Measurements from ENCODE around the gene PCBP3. TPM values are rescaled to one million over a fixed set of nuclear protein-coding genes. Genes with fewer than 3 reads are reported as not detected.

Gene PCBP3
- polyA plus RNA-seq, 1 donor from 2014 or later = 1.7 TPM

DNA sequence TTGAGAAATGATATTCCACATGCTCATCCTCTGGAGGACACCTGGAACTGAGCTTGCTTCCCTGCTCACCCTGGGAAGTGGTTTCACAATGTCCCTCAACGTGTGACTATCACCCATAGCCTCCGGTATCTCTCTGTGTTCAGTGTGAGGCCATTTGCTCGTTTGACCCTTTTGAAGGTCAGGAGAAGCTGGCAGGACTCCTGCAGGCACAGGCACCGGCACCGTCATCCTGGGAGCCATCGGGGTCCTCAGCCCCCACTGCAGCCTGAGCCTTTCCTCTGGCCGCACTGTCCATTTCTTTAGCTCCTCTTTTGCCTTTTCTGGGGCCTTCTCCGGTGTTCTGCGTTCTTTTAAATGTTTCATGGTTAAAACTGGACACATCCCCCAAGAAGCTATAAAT is 178.5 kb downstream of the PCBP3 start:
- no peak overlapping the region for H3K4me2 ChIP-seq (ENCODE audit: low read length)
- no peaks in the 10 kb centered on the region for H3K27me3 ChIP-seq (ENCODE audit: insufficient read depth, low read depth, low read length)
- no peak overlapping the region for H2AFZ ChIP-seq (ENCODE audit: low read depth, low read length)
- no peaks in the 10 kb centered on the region for H3K36me3 ChIP-seq (ENCODE audit: insufficient read depth, low read length)
- no peaks in the 10 kb centered on the region for H4K20me1 ChIP-seq (ENCODE audit: insufficient read depth)
- no peaks in the 10 kb centered on the region for H3K9me2 ChIP-seq (ENCODE audit: insufficient read depth, low read length)
- no peaks in the 10 kb centered on the region for H3K9me3 ChIP-seq (ENCODE audit: low read length)
- no peaks in the 10 kb centered on the region for H3K79me2 ChIP-seq (replicated peaks; ENCODE audit: insufficient read depth, low read length)
- H3K27ac ChIP-seq (ENCODE audit: low read length) = no peak overlapping the region
- no peak overlapping the region for H3K9ac ChIP-seq (ENCODE audit: low read length)
- no peaks in the 10 kb centered on the region for H3F3A ChIP-seq (ENCODE audit: insufficient read depth, low read length, poor library complexity, severe bottlenecking)
- no peak for TF ChIP-seq EZH2 (IDR thresholded peaks at IDR 0.05; ENCODE audit: borderline replicate concordance, insufficient read depth, low read length, poor library complexity, severe bottlenecking)
- TF ChIP-seq TAF1 (IDR thresholded peaks at IDR 0.05; ENCODE audit: low read depth) = no peak
- no peak for TF ChIP-seq EP300 (conservative IDR thresholded peaks at IDR 0.05; ENCODE audit: poor library complexity, severe bottlenecking)
- TF ChIP-seq RAD21 (conservative IDR thresholded peaks at IDR 0.05) = no peak
- TF ChIP-seq MXI1 (conservative IDR thresholded peaks at IDR 0.05; ENCODE audit: poor library complexity, severe bottlenecking) = no peak
- no peak for TF ChIP-seq POLR2AphosphoS5 (IDR thresholded peaks at IDR 0.05)
- no peak overlapping the region for H3K4me3 ChIP-seq (ENCODE audit: low read length)

DNA sequence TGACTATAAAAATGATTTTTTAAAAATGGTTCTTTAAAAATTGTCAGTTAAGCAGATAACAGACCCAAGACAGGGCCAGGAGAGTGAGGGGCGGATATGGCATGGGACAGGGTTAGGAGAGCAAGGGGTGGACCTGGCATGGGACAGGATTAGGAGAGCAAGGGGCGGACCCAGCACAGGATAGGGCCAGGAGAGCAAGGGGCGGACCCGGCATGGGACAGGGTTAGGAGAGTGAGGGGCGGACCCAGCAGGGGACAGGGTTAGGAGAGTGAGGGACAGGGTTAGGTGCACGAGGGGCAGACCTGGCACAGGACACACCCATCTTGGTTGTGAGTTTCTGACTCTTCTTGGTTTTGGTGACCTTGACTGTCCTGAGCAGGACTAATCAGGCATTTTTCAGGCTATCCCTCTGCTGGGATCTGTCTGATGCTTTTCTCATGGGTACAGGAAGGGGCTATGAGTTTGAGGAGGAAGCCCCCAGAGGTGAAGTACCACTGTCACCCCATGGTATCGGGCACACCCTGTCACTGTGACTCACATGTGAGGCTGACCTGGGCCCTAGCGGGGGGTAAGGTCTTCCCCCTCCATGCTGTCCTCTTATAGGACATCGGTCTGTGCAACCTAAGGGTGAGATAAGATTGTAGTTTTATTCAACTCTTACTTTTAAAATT is 179.0 kb downstream of the PCBP3 start:
- Histone ChIP-seq H2AFZ (ENCODE audit: low read depth, low read length) (no peak overlapping the region), H3K27me3 (ENCODE audit: insufficient read depth, low read depth, low read length) (no peaks in the 10 kb centered on the region), H3K27ac (ENCODE audit: low read length) (no peak overlapping the region), H3K4me3 (ENCODE audit: low read length) (no peak overlapping the region), H3K4me2 (ENCODE audit: low read length) (no peak overlapping the region), H3K9ac (ENCODE audit: low read length) (no peak overlapping the region), H3K36me3 (ENCODE audit: insufficient read depth, low read length) (no peaks in the 10 kb centered on the region), H4K20me1 (ENCODE audit: insufficient read depth) (no peaks in the 10 kb centered on the region), H3K79me2 (replicated peaks; ENCODE audit: insufficient read depth, low read length) (no peaks in the 10 kb centered on the region), H3F3A (ENCODE audit: insufficient read depth, low read length, poor library complexity, severe bottlenecking) (no peaks in the 10 kb centered on the region), H3K9me3 (ENCODE audit: low read length) (no peaks in the 10 kb centered on the region), H3K9me2 (ENCODE audit: insufficient read depth, low read length) (no peaks in the 10 kb centered on the region)
- TF ChIP-seq EP300 (conservative IDR thresholded peaks at IDR 0.05; ENCODE audit: poor library complexity, severe bottlenecking) (no peak), TAF1 (IDR thresholded peaks at IDR 0.05; ENCODE audit: low read depth) (no peak), EZH2 (IDR thresholded peaks at IDR 0.05; ENCODE audit: borderline replicate concordance, insufficient read depth, low read length, poor library complexity, severe bottlenecking) (no peak), SMC3 (conservative IDR thresholded peaks at IDR 0.05; ENCODE audit: poor library complexity) (no peak), RAD21 (conservative IDR thresholded peaks at IDR 0.05) (no peak), POLR2AphosphoS5 (IDR thresholded peaks at IDR 0.05) (no peak), MXI1 (conservative IDR thresholded peaks at IDR 0.05; ENCODE audit: poor library complexity, severe bottlenecking) (no peak)
- TF ChIP-seq, protein P1, sequence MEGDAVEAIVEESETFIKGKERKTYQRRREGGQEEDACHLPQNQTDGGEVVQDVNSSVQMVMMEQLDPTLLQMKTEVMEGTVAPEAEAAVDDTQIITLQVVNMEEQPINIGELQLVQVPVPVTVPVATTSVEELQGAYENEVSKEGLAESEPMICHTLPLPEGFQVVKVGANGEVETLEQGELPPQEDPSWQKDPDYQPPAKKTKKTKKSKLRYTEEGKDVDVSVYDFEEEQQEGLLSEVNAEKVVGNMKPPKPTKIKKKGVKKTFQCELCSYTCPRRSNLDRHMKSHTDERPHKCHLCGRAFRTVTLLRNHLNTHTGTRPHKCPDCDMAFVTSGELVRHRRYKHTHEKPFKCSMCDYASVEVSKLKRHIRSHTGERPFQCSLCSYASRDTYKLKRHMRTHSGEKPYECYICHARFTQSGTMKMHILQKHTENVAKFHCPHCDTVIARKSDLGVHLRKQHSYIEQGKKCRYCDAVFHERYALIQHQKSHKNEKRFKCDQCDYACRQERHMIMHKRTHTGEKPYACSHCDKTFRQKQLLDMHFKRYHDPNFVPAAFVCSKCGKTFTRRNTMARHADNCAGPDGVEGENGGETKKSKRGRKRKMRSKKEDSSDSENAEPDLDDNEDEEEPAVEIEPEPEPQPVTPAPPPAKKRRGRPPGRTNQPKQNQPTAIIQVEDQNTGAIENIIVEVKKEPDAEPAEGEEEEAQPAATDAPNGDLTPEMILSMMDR (IDR thresholded peaks at IDR 0.05; ENCODE audit: poor library complexity, severe bottlenecking) = no peak
- TF ChIP-seq, protein P2, sequence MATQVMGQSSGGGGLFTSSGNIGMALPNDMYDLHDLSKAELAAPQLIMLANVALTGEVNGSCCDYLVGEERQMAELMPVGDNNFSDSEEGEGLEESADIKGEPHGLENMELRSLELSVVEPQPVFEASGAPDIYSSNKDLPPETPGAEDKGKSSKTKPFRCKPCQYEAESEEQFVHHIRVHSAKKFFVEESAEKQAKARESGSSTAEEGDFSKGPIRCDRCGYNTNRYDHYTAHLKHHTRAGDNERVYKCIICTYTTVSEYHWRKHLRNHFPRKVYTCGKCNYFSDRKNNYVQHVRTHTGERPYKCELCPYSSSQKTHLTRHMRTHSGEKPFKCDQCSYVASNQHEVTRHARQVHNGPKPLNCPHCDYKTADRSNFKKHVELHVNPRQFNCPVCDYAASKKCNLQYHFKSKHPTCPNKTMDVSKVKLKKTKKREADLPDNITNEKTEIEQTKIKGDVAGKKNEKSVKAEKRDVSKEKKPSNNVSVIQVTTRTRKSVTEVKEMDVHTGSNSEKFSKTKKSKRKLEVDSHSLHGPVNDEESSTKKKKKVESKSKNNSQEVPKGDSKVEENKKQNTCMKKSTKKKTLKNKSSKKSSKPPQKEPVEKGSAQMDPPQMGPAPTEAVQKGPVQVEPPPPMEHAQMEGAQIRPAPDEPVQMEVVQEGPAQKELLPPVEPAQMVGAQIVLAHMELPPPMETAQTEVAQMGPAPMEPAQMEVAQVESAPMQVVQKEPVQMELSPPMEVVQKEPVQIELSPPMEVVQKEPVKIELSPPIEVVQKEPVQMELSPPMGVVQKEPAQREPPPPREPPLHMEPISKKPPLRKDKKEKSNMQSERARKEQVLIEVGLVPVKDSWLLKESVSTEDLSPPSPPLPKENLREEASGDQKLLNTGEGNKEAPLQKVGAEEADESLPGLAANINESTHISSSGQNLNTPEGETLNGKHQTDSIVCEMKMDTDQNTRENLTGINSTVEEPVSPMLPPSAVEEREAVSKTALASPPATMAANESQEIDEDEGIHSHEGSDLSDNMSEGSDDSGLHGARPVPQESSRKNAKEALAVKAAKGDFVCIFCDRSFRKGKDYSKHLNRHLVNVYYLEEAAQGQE (IDR thresholded peaks at IDR 0.05; ENCODE audit: borderline replicate concordance) = no peak

Measured in neural cell (in vitro differentiated cells).